AG20443 (cell line): ENCODE data around the gene PREP.
"Not testable (repeated sequence)": the region's sequence is repeated elsewhere in the genome, so short reads cannot be mapped to it uniquely, and the experiment has no call there.

Experiments used
- DNase-seq: peaks from one replicate; pipeline ENCODE4 v3.0.0; 2012; ENCODE audit warnings: low spot score, mixed read lengths

The PREP gene

GRCh38 chr6:105402939-105403935 lies at the start of gene PREP:
Gene PREP (minus strand): TSS chr6:105403082. CDS start chr6:105402891, 191 bp downstream.
- peak; percentile 98 for DNase-seq

- DNase-seq, result no peak
These were observed 49.5 kb upstream of the PREP start for GRCh38 chr6:105452376-105452775.

GRCh38 chr6:105449756-105450390 lies 47.0 kb upstream of the PREP start:
- peak; percentile 15 for DNase-seq

GRCh38 chr6:105445481-105445880 lies 42.6 kb upstream of the PREP start:
- no peak for DNase-seq

- no peak for DNase-seq
These were observed 41.1 kb upstream of the PREP start for GRCh38 chr6:105443941-105444340.

GRCh38 chr6:105442369-105442768 lies 39.5 kb upstream of the PREP start:
- DNase-seq, result no peak

- DNase-seq, result no peak
These were observed 34.4 kb upstream of the PREP start for GRCh38 chr6:105437236-105437635.

GRCh38 chr6:105433723-105434122 lies 30.8 kb upstream of the PREP start:
- DNase-seq, result no peak

GRCh38 chr6:105432797-105433196 lies 29.9 kb upstream of the PREP start:
- DNase-seq, result peak; percentile 69

- DNase-seq, result peak; percentile 34
These were observed 28.3 kb upstream of the PREP start for GRCh38 chr6:105431226-105431625.

GRCh38 chr6:105430685-105431084 lies 27.8 kb upstream of the PREP start:
- DNase-seq, result no peak

- DNase-seq, result peak; percentile 51
These were observed 26.8 kb upstream of the PREP start for GRCh38 chr6:105429676-105430075.

- peak; percentile 83 for DNase-seq
These were observed 25.6 kb upstream of the PREP start for GRCh38 chr6:105428342-105428957.

GRCh38 chr6:105424175-105424783 lies 21.4 kb upstream of the PREP start:
- DNase-seq, result peak; percentile 71

- not testable (repeated sequence) for DNase-seq
These were observed 14.1 kb upstream of the PREP start for GRCh38 chr6:105416971-105417370.

GRCh38 chr6:105409734-105410133 lies 6.9 kb upstream of the PREP start:
- DNase-seq, result no peak

- peak; percentile 44 for DNase-seq
These were observed 568 bp downstream of the PREP start for GRCh38 chr6:105402090-105402938.

- no peak for DNase-seq
These were observed 1.4 kb downstream of the PREP start for GRCh38 chr6:105401247-105402089.

GRCh38 chr6:105400501-105400900 lies 2.4 kb downstream of the PREP start:
- DNase-seq, result no peak

- DNase-seq, result no peak
These were observed 4.0 kb downstream of the PREP start for GRCh38 chr6:105398859-105399258.
